ENCODE results near the gene ALDH7A1.

DNA sequence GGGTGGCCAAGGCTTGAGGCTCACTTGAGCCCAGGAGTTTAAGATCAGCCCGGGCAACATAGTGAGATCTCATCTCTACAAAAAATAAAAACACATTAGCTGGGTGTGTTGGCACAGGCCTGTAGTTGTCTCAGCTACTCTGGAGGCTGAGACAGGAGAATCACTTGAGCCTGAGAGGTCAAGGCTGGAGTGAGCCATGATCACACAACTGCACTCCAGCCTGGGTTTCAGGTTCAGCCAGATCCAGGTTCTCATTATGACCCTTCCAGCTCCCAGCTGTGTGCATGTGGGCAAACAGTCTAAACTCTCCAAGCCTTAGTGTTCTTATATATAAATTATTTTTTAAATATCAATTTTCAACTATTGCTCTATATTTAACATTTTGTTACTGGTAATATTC lies 67.9 kb downstream of the ALDH7A1 start:
- TF ChIP-seq POLR2A (IDR thresholded peaks at IDR 0.05): no peak
- TF ChIP-seq, protein P1, sequence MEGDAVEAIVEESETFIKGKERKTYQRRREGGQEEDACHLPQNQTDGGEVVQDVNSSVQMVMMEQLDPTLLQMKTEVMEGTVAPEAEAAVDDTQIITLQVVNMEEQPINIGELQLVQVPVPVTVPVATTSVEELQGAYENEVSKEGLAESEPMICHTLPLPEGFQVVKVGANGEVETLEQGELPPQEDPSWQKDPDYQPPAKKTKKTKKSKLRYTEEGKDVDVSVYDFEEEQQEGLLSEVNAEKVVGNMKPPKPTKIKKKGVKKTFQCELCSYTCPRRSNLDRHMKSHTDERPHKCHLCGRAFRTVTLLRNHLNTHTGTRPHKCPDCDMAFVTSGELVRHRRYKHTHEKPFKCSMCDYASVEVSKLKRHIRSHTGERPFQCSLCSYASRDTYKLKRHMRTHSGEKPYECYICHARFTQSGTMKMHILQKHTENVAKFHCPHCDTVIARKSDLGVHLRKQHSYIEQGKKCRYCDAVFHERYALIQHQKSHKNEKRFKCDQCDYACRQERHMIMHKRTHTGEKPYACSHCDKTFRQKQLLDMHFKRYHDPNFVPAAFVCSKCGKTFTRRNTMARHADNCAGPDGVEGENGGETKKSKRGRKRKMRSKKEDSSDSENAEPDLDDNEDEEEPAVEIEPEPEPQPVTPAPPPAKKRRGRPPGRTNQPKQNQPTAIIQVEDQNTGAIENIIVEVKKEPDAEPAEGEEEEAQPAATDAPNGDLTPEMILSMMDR (IDR thresholded peaks at IDR 0.05): no peak

All from vagina (tissue), 2 donors.